ENCODE measurements around the gene AGAP1. TPM values are rescaled to one million over a fixed set of nuclear protein-coding genes. Genes with fewer than 3 reads are reported as not detected.

The AGAP1 gene
- total and polyA plus RNA-seq, 4 donors = 36.1 to 79.4 (median 52.6) TPM

- H3K27ac ChIP-seq (ENCODE audit: low read depth, low read length) = no peak overlapping the region
- H3K4me1 ChIP-seq (ENCODE audit: control insufficient read depth, insufficient read depth, low read length) = peaks cover 67% of the 10 kb centered on the region
- H3K36me3 ChIP-seq (ENCODE audit: control insufficient read depth, insufficient read depth, low read length) = peaks cover 5% of the 10 kb centered on the region
- no peaks in the 10 kb centered on the region for H3K27me3 ChIP-seq (ENCODE audit: control insufficient read depth, insufficient read depth, low read length)
- DNase-seq (ENCODE audit: low read depth in 4 of 6, low spot score in 6 of 6) = peak in 2 of 6 donors; percentile 48 to 53
- WGBS (ENCODE audit: insufficient coverage) = 47% methylated on average over 3 of the region's 3 CpGs
- H3K9me3 ChIP-seq (ENCODE audit: control insufficient read depth, insufficient read depth, low read length) = no peaks in the 10 kb centered on the region
- H3K4me3 ChIP-seq (ENCODE audit: low read depth, low read length) = no peak overlapping the region
Measured at GRCh38 chr2:235497096-235497495, 3.3 kb downstream of the AGAP1 start.

- Histone ChIP-seq H3K27me3 (ENCODE audit: control insufficient read depth, insufficient read depth, low read length) (no peaks in the 10 kb centered on the region), H3K9me3 (ENCODE audit: control insufficient read depth, insufficient read depth, low read length) (no peaks in the 10 kb centered on the region), H3K27ac (ENCODE audit: low read depth, low read length) (no peak overlapping the region), H3K36me3 (ENCODE audit: control insufficient read depth, insufficient read depth, low read length) (peaks cover 5% of the 10 kb centered on the region), H3K4me3 (ENCODE audit: low read depth, low read length) (no peak overlapping the region), H3K4me1 (ENCODE audit: control insufficient read depth, insufficient read depth, low read length) (peaks cover 65% of the 10 kb centered on the region)
- DNase-seq (ENCODE audit: low read depth in 4 of 6, low spot score in 6 of 6) = peak in 2 of 6 donors; percentile 44 to 82
- 17% methylated on average over 8 of the region's 9 CpGs for WGBS (ENCODE audit: insufficient coverage)
Measured at GRCh38 chr2:235498541-235498940, 4.7 kb downstream of the AGAP1 start.

DNA sequence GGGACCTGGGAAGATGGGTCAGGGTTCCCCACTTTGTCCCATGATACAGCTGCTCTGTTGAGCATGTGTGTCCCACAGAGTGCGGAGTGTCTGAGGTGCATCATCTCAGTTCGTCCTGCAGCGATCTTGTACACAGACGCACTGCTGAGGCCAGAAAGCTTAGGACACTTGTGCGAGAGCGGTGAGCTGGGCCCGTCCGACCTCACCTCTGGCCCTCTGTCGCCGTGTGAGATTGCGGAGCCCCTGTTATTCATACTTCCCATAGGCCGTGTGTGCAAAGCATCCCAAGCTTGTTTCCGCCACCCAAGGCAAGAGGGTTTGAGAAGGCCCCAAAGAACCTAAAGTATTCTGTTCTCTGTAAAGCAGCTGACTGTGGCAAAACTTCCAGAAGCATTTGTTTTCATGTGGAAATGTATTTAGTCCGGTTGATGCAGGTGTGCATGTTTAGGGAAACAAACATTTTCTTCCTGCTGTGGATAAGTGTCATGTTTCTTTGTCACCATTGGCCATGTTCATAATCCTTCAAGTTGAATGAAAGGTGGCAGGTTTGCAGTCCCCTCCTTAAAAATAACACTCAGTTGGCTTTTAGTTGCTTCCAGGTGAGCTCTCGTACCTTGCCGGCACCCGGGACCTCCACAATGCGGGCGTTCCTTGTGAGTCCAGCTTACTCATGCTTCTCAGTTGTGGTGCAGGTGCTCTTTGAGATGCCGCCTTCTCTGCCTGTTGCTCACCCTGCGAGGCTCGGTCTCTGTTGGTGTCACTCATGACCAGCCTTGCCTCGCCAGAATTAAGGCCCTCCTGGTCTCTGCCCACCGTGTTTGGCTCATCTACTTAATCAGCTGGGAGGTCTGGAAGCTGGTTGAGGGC, 5.3 kb downstream of the AGAP1 start:
- no peak overlapping the region for H3K27ac ChIP-seq (ENCODE audit: low read depth, low read length)
- peaks cover 72% of the 10 kb centered on the region for H3K4me1 ChIP-seq (ENCODE audit: control insufficient read depth, insufficient read depth, low read length)
- WGBS (ENCODE audit: insufficient coverage) = 95% methylated on average over 21 of the region's 24 CpGs

GRCh38 chr2:235500110-235500760, 6.4 kb downstream of the AGAP1 start:
- H3K36me3 ChIP-seq (ENCODE audit: control insufficient read depth, insufficient read depth, low read length) = peaks cover 5% of the 10 kb centered on the region
- no peaks in the 10 kb centered on the region for H3K27me3 ChIP-seq (ENCODE audit: control insufficient read depth, insufficient read depth, low read length)
- H3K9me3 ChIP-seq (ENCODE audit: control insufficient read depth, insufficient read depth, low read length) = no peaks in the 10 kb centered on the region
- DNase-seq (ENCODE audit: low read depth in 4 of 6, low spot score in 6 of 6) = no peak
- peaks cover 79% of the 10 kb centered on the region for H3K4me1 ChIP-seq (ENCODE audit: control insufficient read depth, insufficient read depth, low read length)
- 87% methylated on average over 13 of the region's 13 CpGs for WGBS (ENCODE audit: insufficient coverage)
- no peak overlapping the region for H3K4me3 ChIP-seq (ENCODE audit: low read depth, low read length)
- no peak overlapping the region for H3K27ac ChIP-seq (ENCODE audit: low read depth, low read length)

More for the DNA sequence above, 5.3 kb downstream of the AGAP1 start:
- no peak overlapping the region for H3K4me3 ChIP-seq (ENCODE audit: low read depth, low read length)
- no peaks in the 10 kb centered on the region for H3K9me3 ChIP-seq (ENCODE audit: control insufficient read depth, insufficient read depth, low read length)
- no peak for DNase-seq (ENCODE audit: low read depth in 4 of 6, low spot score in 6 of 6)
- H3K27me3 ChIP-seq (ENCODE audit: control insufficient read depth, insufficient read depth, low read length) = no peaks in the 10 kb centered on the region
- peaks cover 5% of the 10 kb centered on the region for H3K36me3 ChIP-seq (ENCODE audit: control insufficient read depth, insufficient read depth, low read length)

GRCh38 chr2:235500761-235501672, 7.2 kb downstream of the AGAP1 start:
- peaks cover 79% of the 10 kb centered on the region for H3K4me1 ChIP-seq (ENCODE audit: control insufficient read depth, insufficient read depth, low read length)
- no peak overlapping the region for H3K27ac ChIP-seq (ENCODE audit: low read depth, low read length)
- 82% methylated on average over 8 of the region's 18 CpGs for WGBS (ENCODE audit: insufficient coverage)
- no peak for DNase-seq (ENCODE audit: low read depth in 4 of 6, low spot score in 6 of 6)
- no peaks in the 10 kb centered on the region for H3K9me3 ChIP-seq (ENCODE audit: control insufficient read depth, insufficient read depth, low read length)
- no peak overlapping the region for H3K4me3 ChIP-seq (ENCODE audit: low read depth, low read length)
- H3K36me3 ChIP-seq (ENCODE audit: control insufficient read depth, insufficient read depth, low read length) = peaks cover 5% of the 10 kb centered on the region
- H3K27me3 ChIP-seq (ENCODE audit: control insufficient read depth, insufficient read depth, low read length) = no peaks in the 10 kb centered on the region

GRCh38 chr2:235501673-235502031, 7.8 kb downstream of the AGAP1 start:
- H3K27ac ChIP-seq (ENCODE audit: low read depth, low read length) = peak overlapping the region; percentile 6
- peaks cover 78% of the 10 kb centered on the region for H3K4me1 ChIP-seq (ENCODE audit: control insufficient read depth, insufficient read depth, low read length)
- 100% methylated on average over 1 of the region's 7 CpGs for WGBS (ENCODE audit: insufficient coverage)
- no peaks in the 10 kb centered on the region for H3K9me3 ChIP-seq (ENCODE audit: control insufficient read depth, insufficient read depth, low read length)
- DNase-seq (ENCODE audit: low read depth in 4 of 6, low spot score in 6 of 6) = no peak
- no peaks in the 10 kb centered on the region for H3K27me3 ChIP-seq (ENCODE audit: control insufficient read depth, insufficient read depth, low read length)
- H3K36me3 ChIP-seq (ENCODE audit: control insufficient read depth, insufficient read depth, low read length) = peaks cover 5% of the 10 kb centered on the region
- no peak overlapping the region for H3K4me3 ChIP-seq (ENCODE audit: low read depth, low read length)

DNA sequence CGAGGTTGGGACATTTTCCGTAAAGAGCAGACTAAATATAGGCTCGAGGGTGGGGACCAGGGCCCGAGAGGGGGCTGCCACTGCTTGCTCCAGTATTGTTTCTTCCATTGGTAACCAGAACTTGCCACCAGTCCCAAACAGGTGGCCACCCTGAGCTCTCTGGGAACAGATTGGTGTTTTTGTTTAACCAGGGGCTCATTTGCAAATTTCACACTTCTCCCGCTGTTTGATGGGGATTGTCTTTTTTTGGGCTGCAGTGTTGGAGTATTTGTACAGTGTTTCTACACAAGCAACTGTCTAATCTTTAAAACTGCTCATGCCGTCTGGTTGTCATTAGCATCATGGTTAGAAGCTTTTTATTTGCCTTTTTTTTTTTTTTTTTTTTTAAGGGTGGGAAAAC, 8.5 kb downstream of the AGAP1 start:
- Histone ChIP-seq H3K27ac (ENCODE audit: low read depth, low read length) (peak overlapping the region; percentile 6), H3K9me3 (ENCODE audit: control insufficient read depth, insufficient read depth, low read length) (no peaks in the 10 kb centered on the region), H3K4me1 (ENCODE audit: control insufficient read depth, insufficient read depth, low read length) (peaks cover 80% of the 10 kb centered on the region), H3K4me3 (ENCODE audit: low read depth, low read length) (no peak overlapping the region), H3K36me3 (ENCODE audit: control insufficient read depth, insufficient read depth, low read length) (peaks cover 8% of the 10 kb centered on the region), H3K27me3 (ENCODE audit: control insufficient read depth, insufficient read depth, low read length) (no peaks in the 10 kb centered on the region)
- DNase-seq (ENCODE audit: low read depth in 4 of 6, low spot score in 6 of 6) = peak in 2 of 6 donors; percentile 55 to 73
- 59% methylated on average over 4 of the region's 6 CpGs for WGBS (ENCODE audit: insufficient coverage)

- H3K4me1 ChIP-seq (ENCODE audit: control insufficient read depth, insufficient read depth, low read length) = peaks cover 62% of the 10 kb centered on the region
- peak overlapping the region; percentile 70 for H3K27ac ChIP-seq (ENCODE audit: low read depth, low read length)
- peak in 2 of 6 donors; percentile 78 to 80 for DNase-seq (ENCODE audit: low read depth in 4 of 6, low spot score in 6 of 6)
- WGBS (ENCODE audit: insufficient coverage) = 29% methylated on average over 10 of the region's 12 CpGs
- no peaks in the 10 kb centered on the region for H3K9me3 ChIP-seq (ENCODE audit: control insufficient read depth, insufficient read depth, low read length)
- H3K4me3 ChIP-seq (ENCODE audit: low read depth, low read length) = no peak overlapping the region
- no peaks in the 10 kb centered on the region for H3K27me3 ChIP-seq (ENCODE audit: control insufficient read depth, insufficient read depth, low read length)
- H3K36me3 ChIP-seq (ENCODE audit: control insufficient read depth, insufficient read depth, low read length) = peaks cover 3% of the 10 kb centered on the region
Measured at GRCh38 chr2:235504441-235505180, 10.8 kb downstream of the AGAP1 start.

Data from spinal cord (tissue), 10 donors.